ENCODE results near the gene SLC16A3. TPM values are rescaled to one million over a fixed set of nuclear protein-coding genes. Genes with fewer than 3 reads are reported as not detected.

Gene SLC16A3
- polyA plus RNA-seq, 1 experiment = 338 TPM

DNA sequence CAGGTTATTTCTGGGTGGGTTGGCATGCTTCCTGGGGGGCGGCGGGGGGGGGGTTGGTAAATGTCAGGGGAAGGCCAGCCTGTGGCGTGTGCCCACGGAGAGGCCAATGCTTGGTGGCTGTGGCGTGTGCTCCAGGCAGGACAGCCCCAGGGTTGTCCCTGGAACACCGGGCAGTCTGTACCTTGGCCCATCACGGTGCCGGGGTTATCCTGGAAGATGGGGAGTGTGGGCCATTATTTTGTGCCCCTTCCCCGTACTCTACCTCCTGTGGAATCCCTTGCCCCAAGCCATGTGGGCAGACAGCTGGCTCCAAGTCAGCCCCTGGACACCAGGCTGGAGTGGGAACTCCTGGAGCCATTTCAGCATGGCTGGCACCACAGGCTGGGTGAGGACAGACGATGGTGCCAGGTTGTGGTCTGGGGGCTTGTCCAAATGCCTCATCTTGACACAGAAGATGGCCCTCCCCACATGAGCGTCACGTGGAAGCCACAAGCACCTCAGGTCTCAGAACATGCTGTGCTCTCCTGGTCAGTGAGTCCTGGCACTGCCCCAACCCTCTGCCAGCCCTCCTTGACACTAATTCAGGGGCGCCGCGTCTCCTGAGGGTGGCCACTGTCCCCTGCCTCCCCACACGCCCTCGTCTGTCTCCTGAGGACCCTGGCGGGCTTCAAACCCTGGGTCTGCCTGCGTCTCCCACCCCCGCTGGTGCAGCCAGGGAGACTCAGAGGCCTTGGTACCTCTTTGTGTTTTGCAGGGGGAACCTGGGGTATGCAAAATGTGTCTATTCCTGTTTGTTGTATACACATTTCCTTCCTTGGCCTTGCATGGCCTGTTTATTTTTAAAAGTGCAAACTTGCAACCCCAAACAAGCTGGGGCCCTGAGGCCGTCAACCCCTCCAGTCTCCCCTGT, 4.3 kb downstream of the SLC16A3 start:
- TF ChIP-seq, protein P1, sequence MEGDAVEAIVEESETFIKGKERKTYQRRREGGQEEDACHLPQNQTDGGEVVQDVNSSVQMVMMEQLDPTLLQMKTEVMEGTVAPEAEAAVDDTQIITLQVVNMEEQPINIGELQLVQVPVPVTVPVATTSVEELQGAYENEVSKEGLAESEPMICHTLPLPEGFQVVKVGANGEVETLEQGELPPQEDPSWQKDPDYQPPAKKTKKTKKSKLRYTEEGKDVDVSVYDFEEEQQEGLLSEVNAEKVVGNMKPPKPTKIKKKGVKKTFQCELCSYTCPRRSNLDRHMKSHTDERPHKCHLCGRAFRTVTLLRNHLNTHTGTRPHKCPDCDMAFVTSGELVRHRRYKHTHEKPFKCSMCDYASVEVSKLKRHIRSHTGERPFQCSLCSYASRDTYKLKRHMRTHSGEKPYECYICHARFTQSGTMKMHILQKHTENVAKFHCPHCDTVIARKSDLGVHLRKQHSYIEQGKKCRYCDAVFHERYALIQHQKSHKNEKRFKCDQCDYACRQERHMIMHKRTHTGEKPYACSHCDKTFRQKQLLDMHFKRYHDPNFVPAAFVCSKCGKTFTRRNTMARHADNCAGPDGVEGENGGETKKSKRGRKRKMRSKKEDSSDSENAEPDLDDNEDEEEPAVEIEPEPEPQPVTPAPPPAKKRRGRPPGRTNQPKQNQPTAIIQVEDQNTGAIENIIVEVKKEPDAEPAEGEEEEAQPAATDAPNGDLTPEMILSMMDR (IDR thresholded peaks at IDR 0.05; ENCODE audit: insufficient read depth, low read depth, low read length) = no peak
- Histone ChIP-seq H3K36me3 (ENCODE audit: control insufficient read depth, insufficient read depth, low read length) (peaks cover 44% of the 10 kb centered on the region), H3K27me3 (ENCODE audit: control insufficient read depth, insufficient read depth, low read length) (no peaks in the 10 kb centered on the region), H3K4me3 (ENCODE audit: low read depth, low read length) (no peak overlapping the region; the same call in 1 of the 2 replicates)
- no peak for DNase-seq (ENCODE audit: low read depth)
- ChIA-PET POLR2A (no interaction called here), CTCF (no interaction called here)

DNA sequence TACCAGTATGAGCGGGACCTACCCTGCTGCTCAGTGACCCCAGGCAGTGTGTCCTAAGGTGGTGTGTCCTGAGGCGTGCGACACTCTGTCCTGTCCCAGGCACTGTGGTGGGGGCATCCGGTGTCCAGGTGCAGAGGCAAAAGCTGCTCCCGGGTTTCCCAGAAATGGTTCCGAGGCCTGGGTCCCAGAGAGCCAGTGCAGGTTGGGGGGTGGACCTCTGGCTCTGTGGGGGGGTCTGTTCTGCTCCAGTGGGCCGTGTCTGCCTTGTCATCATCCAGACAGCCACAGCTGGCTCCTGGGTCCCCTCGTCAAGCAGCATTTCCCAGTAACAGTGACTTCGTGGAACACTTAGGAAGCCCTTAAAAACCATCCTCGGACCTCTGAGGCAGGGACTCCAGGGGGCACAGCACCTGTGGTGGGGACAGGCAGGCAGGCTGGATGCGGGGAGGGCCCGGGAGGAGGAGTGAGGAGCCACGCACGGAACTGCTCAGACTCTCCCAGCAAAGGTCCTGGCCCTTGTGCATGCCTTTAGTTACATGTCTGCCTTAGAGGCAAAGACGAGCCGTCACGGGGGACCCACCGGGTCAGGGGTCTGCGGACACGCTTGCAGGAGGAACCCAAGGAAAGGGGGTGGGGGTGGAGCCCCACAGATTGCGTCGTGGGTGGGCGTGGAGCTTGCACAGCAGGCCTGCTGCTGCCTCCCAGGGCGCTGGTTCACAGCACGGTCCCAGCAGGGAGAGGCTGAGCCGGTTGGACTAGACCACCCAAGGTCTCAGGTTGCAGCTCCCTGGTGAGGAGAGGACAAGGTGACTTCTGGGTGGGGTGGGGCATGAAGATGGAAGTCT, 5.6 kb downstream of the SLC16A3 start:
- no peaks in the 10 kb centered on the region for H3K27me3 ChIP-seq (ENCODE audit: control insufficient read depth, insufficient read depth, low read length)
- CTCF ChIA-PET = interaction anchor here (0.6 to 2.2 kb wide), 4 partner anchors 9 to 204 kb away, joined by 3 to 22 read pairs (median 4); no protein-coding TSS in a partner anchor
- H3K36me3 ChIP-seq (ENCODE audit: control insufficient read depth, insufficient read depth, low read length) = peaks cover 53% of the 10 kb centered on the region
- no peak overlapping the region for H3K4me3 ChIP-seq (ENCODE audit: low read depth, low read length)
- TF ChIP-seq, protein P1 (IDR thresholded peaks at IDR 0.05; ENCODE audit: insufficient read depth, low read depth, low read length) = no peak
- POLR2A ChIA-PET = no interaction called here
- no peak for DNase-seq (ENCODE audit: low read depth)

DNA sequence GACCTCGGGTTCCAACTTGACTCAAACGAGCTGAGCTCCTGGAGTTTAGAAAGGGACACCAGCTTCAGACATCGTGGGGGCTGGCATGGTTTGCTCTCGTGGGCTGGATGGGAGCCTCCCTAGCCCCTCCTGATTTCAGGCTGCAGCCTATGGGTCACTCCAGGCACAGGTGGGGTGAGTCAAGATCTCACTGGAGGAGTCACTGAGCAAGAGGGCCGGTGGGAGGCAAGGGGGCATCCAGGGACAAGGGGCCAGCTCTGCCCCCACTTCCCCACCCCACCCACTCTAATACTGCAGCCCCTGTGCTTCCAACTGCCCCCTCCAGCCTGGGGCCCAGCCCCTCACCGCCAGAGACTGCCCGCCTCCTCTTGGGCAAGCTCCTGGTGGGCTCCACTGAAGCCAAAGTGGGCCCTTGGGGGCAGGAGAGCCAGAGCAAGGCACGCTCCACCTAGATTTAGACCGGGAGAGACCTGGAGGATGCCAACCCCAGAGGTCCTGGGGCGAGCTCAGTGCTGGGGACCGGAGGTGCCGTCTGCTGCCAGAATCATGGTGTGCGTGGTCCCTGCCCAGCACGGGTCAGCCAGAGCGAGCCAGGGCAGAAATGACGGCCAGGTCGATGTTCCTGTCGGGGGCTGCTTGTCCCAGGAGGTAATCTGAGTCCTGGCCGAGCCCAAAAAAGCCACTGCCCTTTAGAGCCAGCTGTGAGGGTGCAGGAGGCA, 6.4 kb downstream of the SLC16A3 start:
- TF ChIP-seq, protein P1 (IDR thresholded peaks at IDR 0.05; ENCODE audit: insufficient read depth, low read depth, low read length) = no peak
- POLR2A ChIA-PET = no interaction called here
- no peak for DNase-seq (ENCODE audit: low read depth)
- Histone ChIP-seq H3K27me3 (ENCODE audit: control insufficient read depth, insufficient read depth, low read length) (no peaks in the 10 kb centered on the region), H3K4me3 (ENCODE audit: low read depth, low read length) (no peak overlapping the region), H3K36me3 (ENCODE audit: control insufficient read depth, insufficient read depth, low read length) (peaks cover 61% of the 10 kb centered on the region)
- CTCF ChIA-PET = interaction anchor here (0.6 to 2.2 kb wide), 6 partner anchors 8 to 205 kb away, joined by 3 to 22 read pairs (median 5); no protein-coding TSS in a partner anchor

DNA sequence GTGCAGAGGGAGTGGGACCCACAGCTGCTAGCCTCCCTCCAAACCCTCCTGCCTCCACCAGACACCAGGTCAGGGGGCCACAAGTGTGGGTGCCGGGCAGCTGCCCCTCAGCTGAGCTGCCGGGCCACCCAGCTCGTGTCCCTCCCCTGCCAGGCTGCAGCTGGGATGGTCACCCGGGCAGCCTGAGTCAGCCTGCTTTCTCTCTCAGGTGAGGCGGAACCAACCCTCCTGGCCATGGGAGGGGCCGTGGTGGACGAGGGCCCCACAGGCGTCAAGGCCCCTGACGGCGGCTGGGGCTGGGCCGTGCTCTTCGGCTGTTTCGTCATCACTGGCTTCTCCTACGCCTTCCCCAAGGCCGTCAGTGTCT, 6.9 kb downstream of the SLC16A3 start:
- DNase-seq (ENCODE audit: low read depth) = no peak
- TF ChIP-seq, protein P1 (IDR thresholded peaks at IDR 0.05; ENCODE audit: insufficient read depth, low read depth, low read length) = no peak
- CTCF ChIA-PET = interaction anchor here (1.0 to 2.2 kb wide), 6 partner anchors 15 to 205 kb away, joined by 3 to 22 read pairs (median 5); no protein-coding TSS in a partner anchor
- no peak overlapping the region for H3K4me3 ChIP-seq (ENCODE audit: low read depth, low read length)
- H3K36me3 ChIP-seq (ENCODE audit: control insufficient read depth, insufficient read depth, low read length) = peaks cover 63% of the 10 kb centered on the region
- H3K27me3 ChIP-seq (ENCODE audit: control insufficient read depth, insufficient read depth, low read length) = no peaks in the 10 kb centered on the region
- POLR2A ChIA-PET = no interaction called here
